Measurements from ENCODE around the gene ASF1B.
"Not testable (repeated sequence)": the region's sequence is repeated elsewhere in the genome, so short reads cannot be mapped to it uniquely, and the experiment has no call there.

Gene ASF1B

DNA sequence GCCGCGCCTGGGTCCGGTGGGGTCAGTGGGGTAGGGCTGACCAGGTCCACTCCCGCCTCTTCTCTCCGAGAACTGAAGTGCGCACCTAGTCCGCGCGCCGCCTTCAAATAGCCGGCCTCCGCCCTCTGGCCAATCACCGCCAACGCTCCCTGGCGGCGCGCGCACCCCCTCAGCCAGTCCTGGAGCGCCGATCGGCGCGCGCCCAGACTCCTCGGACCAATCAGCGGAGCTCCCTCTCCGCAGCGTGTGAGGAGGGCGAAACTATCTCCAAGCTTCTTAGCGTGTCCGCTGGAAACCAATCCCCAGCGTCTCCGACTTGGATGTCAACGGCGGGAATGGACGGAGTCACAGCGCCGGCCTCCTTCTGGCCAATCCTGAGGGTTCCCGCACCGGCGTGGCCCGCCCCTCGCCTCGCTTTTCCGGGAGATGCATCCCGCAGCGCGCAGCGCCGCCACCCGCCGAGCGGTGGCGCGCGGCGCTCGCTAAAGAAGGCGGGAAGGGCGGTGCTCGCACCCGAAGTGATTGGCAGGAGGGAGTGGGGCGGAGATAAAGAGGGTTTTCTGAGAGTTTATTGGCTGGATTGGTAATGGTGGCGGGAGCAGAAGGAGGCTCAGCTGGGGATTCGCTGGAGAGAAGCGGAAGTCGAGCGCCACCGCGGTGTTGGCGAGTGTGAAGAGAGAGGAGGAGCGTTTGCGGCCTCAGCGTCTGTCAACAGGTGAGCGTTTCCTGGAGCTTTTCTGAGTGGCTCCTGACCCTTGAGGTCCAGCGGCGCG lies at the start of gene ASF1B:
Gene ASF1B (minus strand): TSS at position 81 of the 773 bp plus-strand sequence. CDS start 133 bp downstream, outside the sequence.
- peak within 1 kb of the TSS; percentile 97 for H3K27ac ChIP-seq

DNA sequence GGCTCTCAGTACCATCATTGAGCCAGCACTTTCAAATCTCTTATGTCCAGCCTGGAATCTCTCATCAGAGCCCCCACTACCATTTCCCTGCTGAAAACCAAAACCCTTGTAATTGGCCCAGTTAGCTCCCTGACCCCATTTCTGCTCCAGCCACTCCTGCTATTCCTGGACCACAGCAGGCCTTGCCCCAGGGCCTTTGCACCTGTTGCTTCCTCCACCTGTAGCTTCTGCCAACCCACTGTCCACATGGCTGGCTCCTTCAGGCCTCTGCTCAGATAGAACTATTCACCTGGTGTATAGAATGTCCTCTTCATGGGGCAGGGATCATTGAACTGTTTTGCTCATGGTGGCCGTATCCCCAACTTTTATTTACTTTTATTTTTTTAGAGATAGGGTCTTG lies 49.3 kb upstream of the ASF1B start:
- not testable (repeated sequence) for H3K4me3 ChIP-seq; DNase-seq (ENCODE audit: low spot score); H3K27ac ChIP-seq

More for the DNA sequence above, at the start of gene ASF1B:
- peak within 1 kb of the TSS; percentile 87 for H3K4me3 ChIP-seq
- peak; percentile 100 for DNase-seq (ENCODE audit: low spot score)
- TF ChIP-seq, protein P1, sequence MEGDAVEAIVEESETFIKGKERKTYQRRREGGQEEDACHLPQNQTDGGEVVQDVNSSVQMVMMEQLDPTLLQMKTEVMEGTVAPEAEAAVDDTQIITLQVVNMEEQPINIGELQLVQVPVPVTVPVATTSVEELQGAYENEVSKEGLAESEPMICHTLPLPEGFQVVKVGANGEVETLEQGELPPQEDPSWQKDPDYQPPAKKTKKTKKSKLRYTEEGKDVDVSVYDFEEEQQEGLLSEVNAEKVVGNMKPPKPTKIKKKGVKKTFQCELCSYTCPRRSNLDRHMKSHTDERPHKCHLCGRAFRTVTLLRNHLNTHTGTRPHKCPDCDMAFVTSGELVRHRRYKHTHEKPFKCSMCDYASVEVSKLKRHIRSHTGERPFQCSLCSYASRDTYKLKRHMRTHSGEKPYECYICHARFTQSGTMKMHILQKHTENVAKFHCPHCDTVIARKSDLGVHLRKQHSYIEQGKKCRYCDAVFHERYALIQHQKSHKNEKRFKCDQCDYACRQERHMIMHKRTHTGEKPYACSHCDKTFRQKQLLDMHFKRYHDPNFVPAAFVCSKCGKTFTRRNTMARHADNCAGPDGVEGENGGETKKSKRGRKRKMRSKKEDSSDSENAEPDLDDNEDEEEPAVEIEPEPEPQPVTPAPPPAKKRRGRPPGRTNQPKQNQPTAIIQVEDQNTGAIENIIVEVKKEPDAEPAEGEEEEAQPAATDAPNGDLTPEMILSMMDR (IDR thresholded peaks at IDR 0.05): peak; percentile 79

DNA sequence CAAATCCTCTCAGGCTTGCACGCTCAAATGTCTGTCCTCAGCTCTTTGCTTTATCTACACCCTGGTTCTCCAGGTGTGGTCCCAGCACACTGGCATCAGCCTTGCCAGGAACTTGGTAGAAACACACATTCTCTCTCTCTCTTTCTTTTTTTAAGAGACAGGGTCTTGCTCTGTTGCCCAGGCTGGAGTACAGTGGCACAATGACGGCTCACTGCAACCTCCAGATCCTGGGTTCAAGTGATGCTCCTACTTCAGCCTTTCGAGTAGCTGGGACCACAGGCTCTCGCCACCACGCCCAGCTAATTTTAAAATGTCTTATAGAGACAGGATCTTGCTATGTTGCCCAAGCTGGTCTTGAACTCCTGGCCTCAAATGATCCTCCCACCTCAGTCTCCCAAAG lies 48.8 kb upstream of the ASF1B start:
- no peak overlapping the region for H3K27ac ChIP-seq
- TF ChIP-seq, protein P1 (IDR thresholded peaks at IDR 0.05): no peak
- no peak for DNase-seq (ENCODE audit: low spot score)
- H3K4me3 ChIP-seq: no peak overlapping the region

DNA sequence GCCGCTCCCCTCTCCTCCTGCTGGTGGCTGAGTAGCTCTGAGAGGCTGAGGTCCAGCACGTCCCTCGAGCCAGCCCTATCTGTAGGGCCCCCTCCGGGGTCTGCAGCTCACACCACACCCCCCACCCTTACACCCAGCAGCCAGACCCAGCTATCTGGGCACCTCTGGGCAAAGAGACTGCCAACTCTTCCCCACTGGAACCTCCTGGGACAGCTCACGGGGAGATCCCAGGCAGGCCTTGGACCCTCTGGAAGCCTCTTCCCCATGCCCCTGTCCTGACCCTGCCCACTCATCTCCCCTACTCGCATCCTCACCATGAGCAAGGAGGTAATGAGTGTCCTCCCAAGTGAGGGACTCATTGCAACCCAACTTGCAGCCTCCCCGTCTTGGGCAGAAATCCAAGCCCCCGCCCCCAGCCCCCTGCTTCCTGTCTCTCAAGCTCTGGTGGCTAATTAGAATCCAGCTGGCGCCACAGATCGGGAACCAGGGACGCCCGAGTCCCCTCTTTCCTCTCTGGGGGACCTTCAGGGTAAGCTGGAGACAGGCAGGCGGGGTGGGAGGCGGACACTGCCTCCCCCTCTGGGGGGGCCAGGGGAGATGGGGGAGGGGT lies 47.5 kb upstream of the ASF1B start:
- no peak for DNase-seq (ENCODE audit: low spot score)
- Histone ChIP-seq H3K27ac (no peak overlapping the region), H3K4me3 (no peak overlapping the region)
- TF ChIP-seq, protein P1 (IDR thresholded peaks at IDR 0.05): no peak

DNA sequence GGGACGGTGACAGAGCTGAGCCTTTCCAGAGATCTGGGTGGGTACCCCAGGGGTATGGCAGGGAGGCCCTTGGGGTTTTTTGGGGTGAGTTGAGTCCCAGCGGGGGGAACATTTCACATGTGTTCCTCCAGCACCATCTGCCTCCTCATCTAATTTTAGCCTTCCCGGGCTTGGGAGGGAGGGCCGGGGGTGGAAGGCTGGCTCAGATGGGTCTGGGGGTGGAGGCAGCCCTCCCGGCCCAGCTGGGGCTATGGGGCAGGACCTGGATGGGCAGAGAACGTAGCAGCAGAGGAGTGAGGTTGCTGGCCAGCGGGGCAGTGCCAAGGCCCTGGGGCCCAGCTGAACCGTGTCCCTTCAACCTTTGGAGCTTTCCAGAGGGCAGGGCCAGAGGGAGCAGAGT lies 46.1 kb upstream of the ASF1B start:
- TF ChIP-seq, protein P1 (IDR thresholded peaks at IDR 0.05): no peak
- DNase-seq (ENCODE audit: low spot score): no peak
- Histone ChIP-seq H3K27ac (no peak overlapping the region), H3K4me3 (no peak overlapping the region)

DNA sequence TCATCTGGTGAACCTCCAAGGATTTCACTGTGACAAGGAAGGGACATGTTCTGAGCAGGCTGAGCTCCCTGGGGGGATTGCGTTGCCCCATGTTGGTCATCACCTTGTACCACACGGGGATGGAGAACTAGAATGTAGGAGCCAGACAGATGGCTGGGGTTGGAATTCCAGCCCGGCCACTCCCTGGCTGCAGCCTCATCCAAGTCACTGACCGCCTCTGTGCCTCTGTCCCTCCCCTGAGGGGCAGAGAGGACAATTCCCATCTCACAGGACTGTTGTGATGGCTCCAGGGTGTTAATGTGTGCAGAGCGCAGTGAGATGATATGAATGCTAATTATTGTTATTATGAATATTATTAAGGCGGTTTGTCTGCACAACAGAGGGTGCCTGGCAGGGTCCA lies 45.5 kb upstream of the ASF1B start:
- TF ChIP-seq, protein P1 (IDR thresholded peaks at IDR 0.05): no peak
- no peak overlapping the region for H3K4me3 ChIP-seq
- H3K27ac ChIP-seq: no peak overlapping the region
- no peak for DNase-seq (ENCODE audit: low spot score)

DNA sequence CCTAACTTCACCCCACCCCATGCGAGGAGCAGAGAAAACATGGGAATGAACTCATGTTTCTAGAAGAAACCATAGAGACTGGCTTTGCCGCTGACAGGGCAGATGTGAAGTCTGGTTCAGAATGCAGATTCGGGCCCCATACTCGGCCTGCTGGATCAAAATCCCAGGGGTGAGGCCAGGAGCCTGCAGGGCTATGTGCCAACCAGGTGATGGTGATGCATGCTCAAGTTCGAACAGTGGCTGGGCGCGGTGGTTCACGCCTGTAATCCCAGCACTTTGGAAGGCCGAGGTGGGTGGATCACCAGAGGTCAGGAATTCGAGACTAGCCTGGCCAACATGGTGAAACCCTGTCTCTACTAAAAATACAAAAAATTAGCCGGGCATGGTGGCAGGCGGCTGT lies 44.8 kb upstream of the ASF1B start:
- H3K4me3 ChIP-seq: not testable (repeated sequence)

DNA sequence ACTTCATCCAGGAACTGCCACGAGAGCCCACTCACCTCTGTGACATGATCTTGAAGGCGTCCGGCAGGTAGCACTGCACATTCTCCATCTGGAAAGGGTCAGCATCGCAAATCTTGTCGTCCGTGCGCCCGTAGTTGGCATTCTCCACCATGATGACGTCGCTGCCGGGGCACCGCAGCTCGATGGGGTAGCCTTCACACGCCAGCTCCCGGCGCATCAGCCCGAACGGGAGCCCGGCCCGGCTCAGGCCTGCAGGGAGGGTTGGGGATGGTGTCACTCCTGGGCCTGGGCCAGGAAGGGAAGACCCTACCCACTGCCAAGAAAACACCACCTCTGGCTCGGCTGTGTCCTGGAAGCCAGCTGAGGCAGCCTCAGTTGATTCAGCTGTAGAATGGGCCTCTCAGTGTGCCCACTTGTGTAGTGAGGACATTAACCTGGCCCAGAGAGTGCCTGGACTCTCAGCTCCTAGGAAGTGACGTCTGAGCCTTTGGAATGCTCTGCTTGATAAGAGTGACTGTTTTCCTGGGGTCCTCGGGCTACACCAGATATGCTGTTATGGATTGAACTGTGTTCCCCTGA lies 41.2 kb upstream of the ASF1B start:
- no peak overlapping the region for H3K4me3 ChIP-seq
- no peak for DNase-seq (ENCODE audit: low spot score)
- TF ChIP-seq, protein P1 (IDR thresholded peaks at IDR 0.05): no peak
- H3K27ac ChIP-seq: no peak overlapping the region

More for the DNA sequence above, 44.8 kb upstream of the ASF1B start:
- not testable (repeated sequence) for DNase-seq (ENCODE audit: low spot score); H3K27ac ChIP-seq
